Measurements from ENCODE around the gene GRM7. TPM values are rescaled to one million over a fixed set of nuclear protein-coding genes. Genes with fewer than 3 reads are reported as not detected.

GRM7 gene
- total RNA-seq, 1 experiment from 2014 or later = not detected

GRCh38 chr3:7203969-7204847 is 343.3 kb downstream of the GRM7 start:
- ChIA-PET CTCF (no interaction called here), RAD21 (ENCODE audit: low non-redundant PET in 1 of 2, low total read pairs in 2 of 2, uncharacterized antibody in 2 of 2, unreplicated experiment in 2 of 2) (no interaction called here), POLR2A (no interaction called here)
- DNase-seq (ENCODE audit: low read depth, low spot score) (no peak), ATAC-seq (no peak)
- Histone ChIP-seq H3K9me3 (ENCODE audit: control insufficient read depth in 1 of 2, insufficient read depth in 1 of 2, low read depth in 1 of 2, low read length in 2 of 2) (no peaks in the 10 kb centered on the region), H3K27ac (ENCODE audit: low read depth, low read length) (no peak overlapping the region), H4K20me1 (ENCODE audit: insufficient read depth) (no peaks in the 10 kb centered on the region), H3K4me2 (ENCODE audit: low read length) (no peak overlapping the region), H3K27me3 (ENCODE audit: insufficient read depth, low read length) (no peaks in the 10 kb centered on the region), H2AFZ (ENCODE audit: low read depth, low read length, poor library complexity, severe bottlenecking) (no peak overlapping the region), H3K79me2 (ENCODE audit: insufficient read depth, low read length) (no peaks in the 10 kb centered on the region), H3K4me1 (ENCODE audit: control insufficient read depth in 1 of 2, insufficient read depth in 2 of 2, low read length in 2 of 2) (no peaks in the 10 kb centered on the region), H3K9ac (ENCODE audit: low read length) (no peak overlapping the region), H3K4me3 (replicated peaks in 1 of 2; ENCODE audit: low read depth in 1 of 2, low read length in 2 of 2) (no peak overlapping the region), H3K36me3 (ENCODE audit: control insufficient read depth in 1 of 2, insufficient read depth in 2 of 2, low read length in 2 of 2) (no peaks in the 10 kb centered on the region), H3K9me2 (ENCODE audit: insufficient read depth) (no peaks in the 10 kb centered on the region)
- intact Hi-C loops (cut with micrococcal nuclease) = no loop called here
- TF ChIP-seq SP1 (IDR thresholded peaks at IDR 0.05; ENCODE audit: low read depth) (no peak), JUND (IDR thresholded peaks at IDR 0.05) (no peak), ZNF274 (IDR thresholded peaks at IDR 0.05; ENCODE audit: low read depth, low read length) (no peak), SIN3A (IDR thresholded peaks at IDR 0.05; ENCODE audit: low read depth) (no peak), TCF7L2 (IDR thresholded peaks at IDR 0.05; ENCODE audit: borderline replicate concordance, extremely low read depth, insufficient read depth, insufficient read length) (no peak)
- no TSS peak for BruUV-seq (replicated peaks)

GRCh38 chr3:7204848-7205156 is 343.9 kb downstream of the GRM7 start:
- no peaks in the 10 kb centered on the region for H3K27me3 ChIP-seq (ENCODE audit: insufficient read depth, low read length)
- no peak for TF ChIP-seq RAD21 (IDR thresholded peaks at IDR 0.05; ENCODE audit: low read depth)
- no peak for TF ChIP-seq ZNF274 (IDR thresholded peaks at IDR 0.05; ENCODE audit: low read depth, low read length)
- no peak for TF ChIP-seq SRF (IDR thresholded peaks at IDR 0.05; ENCODE audit: low read depth)
- no peak for TF ChIP-seq EZH2 (IDR thresholded peaks at IDR 0.05)
- TF ChIP-seq MAX (IDR thresholded peaks at IDR 0.05) = no peak
- ATAC-seq (no peak), DNase-seq (ENCODE audit: low read depth, low spot score) (no peak)
- no peaks in the 10 kb centered on the region for H3K4me1 ChIP-seq (ENCODE audit: control insufficient read depth in 1 of 2, insufficient read depth in 2 of 2, low read length in 2 of 2)
- ChIA-PET RAD21 (ENCODE audit: low non-redundant PET in 1 of 2, low total read pairs in 2 of 2, uncharacterized antibody in 2 of 2, unreplicated experiment in 2 of 2) (no interaction called here), CTCF (no interaction called here), POLR2A (no interaction called here)
- no peak overlapping the region for H3K9ac ChIP-seq (ENCODE audit: low read length)
- H3K79me2 ChIP-seq (ENCODE audit: insufficient read depth, low read length) = no peaks in the 10 kb centered on the region
- no TSS peak for BruUV-seq (replicated peaks)
- intact Hi-C loops (cut with micrococcal nuclease) = no loop called here
- H3K9me2 ChIP-seq (ENCODE audit: insufficient read depth) = no peaks in the 10 kb centered on the region
- no peak overlapping the region for H3K4me3 ChIP-seq (replicated peaks in 1 of 2; ENCODE audit: low read depth in 1 of 2, low read length in 2 of 2)
- no peaks in the 10 kb centered on the region for H4K20me1 ChIP-seq (ENCODE audit: insufficient read depth)
- H3K27ac ChIP-seq (ENCODE audit: low read depth, low read length) = no peak overlapping the region
- no peak overlapping the region for H2AFZ ChIP-seq (ENCODE audit: low read depth, low read length, poor library complexity, severe bottlenecking)
- H3K36me3 ChIP-seq (ENCODE audit: control insufficient read depth in 1 of 2, insufficient read depth in 2 of 2, low read length in 2 of 2) = no peaks in the 10 kb centered on the region
- no peak overlapping the region for H3K4me2 ChIP-seq (ENCODE audit: low read length)
- no peaks in the 10 kb centered on the region for H3K9me3 ChIP-seq (ENCODE audit: control insufficient read depth in 1 of 2, insufficient read depth in 1 of 2, low read depth in 1 of 2, low read length in 2 of 2)
